Renal cortex interstitium (tissue), 11 donors: ENCODE measurements around the gene DSTYK. TPM values are rescaled to one million over a fixed set of nuclear protein-coding genes. Genes with fewer than 3 reads are reported as not detected.
A peak's percentile ranks its signal among the peaks of the same experiment; 100 is the strongest.

Experiments
- DNase-seq, 11 donors: peaks; one replicate each; pipeline ENCODE4 v3.0.0-alpha.2; 2013; ENCODE audit warnings: low read depth in 9 of 11, low spot score in 4 of 11; ENCODE audit errors: extremely low read depth in 1 of 11
- polyA plus RNA-seq, 3 donors: library from polyadenylated mRNA; unstranded; fragments of 120-200 nt; gene quantifications; one replicate each; pipeline ENCODE4 v1.2.1, GENCODE V29; 2013; ENCODE audit not compliant: insufficient read length in 3 of 3

The DSTYK gene
- polyA plus RNA-seq, 3 donors, result 18.2 to 20.5 (median 19.6) TPM

DNA sequence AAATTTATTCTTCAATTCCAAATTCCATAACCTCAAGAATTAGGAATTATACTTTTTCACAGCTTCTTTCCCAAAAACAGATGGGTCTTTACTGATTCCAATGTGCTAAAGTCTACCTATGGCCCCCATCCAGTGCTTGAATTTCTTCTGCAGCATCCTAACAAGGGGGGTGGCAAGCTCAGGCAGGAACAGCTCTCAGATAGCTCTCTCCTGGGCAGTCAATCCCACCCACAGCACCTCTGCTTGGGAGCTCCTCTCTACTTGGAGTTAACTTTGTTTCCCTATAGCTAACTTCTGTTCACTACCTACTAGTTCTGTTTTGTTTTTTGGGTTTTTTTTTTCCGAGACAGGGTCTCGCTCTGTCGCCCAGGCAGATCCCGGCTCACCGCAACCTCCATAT, 101.8 kb downstream of the DSTYK start:
- no peak for DNase-seq

- no peak for DNase-seq
Observed at GRCh38 chr1:205109269-205109668, 102.2 kb downstream of the DSTYK start.

DNA sequence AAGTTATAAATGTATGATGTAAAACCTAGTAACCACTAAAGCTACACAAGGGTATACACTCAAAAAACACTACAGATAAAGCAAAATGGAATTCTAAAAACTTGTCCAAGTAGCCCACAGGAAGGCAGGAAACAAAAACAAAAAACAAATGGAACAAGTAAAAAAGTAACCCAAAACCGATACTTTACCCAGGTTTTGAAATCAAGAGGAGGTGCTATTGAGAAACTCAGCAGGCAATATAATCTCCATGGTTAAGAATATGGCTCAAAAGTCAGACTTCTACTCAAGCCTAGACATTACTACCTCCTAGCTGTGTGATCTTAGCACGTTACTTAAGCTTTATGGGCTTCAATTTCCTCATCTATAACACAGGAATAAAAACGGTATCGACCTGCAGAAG, 103.0 kb downstream of the DSTYK start:
- DNase-seq, result no peak

- DNase-seq, result no peak
Observed at GRCh38 chr1:205107327-205107726, 104.2 kb downstream of the DSTYK start.

GRCh38 chr1:205102404-205102803, 109.1 kb downstream of the DSTYK start:
- DNase-seq, result no peak

DNA sequence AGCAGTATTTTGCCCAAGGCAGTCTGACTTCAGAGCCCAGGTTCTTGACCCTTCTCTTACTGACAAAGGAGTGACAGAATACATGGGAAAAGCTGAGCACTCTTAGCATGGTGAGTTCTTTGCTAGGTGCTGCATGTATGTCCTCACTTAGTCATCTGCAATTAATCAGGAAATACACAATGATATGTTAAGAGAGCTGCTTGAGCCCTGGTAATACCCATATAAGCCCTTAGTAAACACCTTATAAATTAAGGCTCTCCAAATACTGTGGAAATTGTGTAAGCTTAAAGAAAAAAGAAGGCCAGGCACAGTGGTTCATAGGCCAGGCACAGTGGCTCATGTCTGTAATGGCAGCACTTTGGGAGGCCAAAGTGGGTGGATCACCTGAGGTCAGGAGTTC, 113.3 kb downstream of the DSTYK start:
- DNase-seq, result no peak

GRCh38 chr1:205095422-205095821, 116.1 kb downstream of the DSTYK start:
- peak in 1 of 11 donors; percentile 2 for DNase-seq

Other genes starting within 250 kb of the DSTYK start
- under 1 TPM; 0.59 to 0.76 (median 0.72) TPM for gene CNTN2, start 168.5 kb downstream of the DSTYK start, polyA plus RNA-seq
- gene TMEM81, start 127.2 kb downstream of the DSTYK start, polyA plus RNA-seq, result 1 to 10 TPM; 3.3 to 5.0 (median 4.0) TPM
- gene RBBP5, start 89.7 kb downstream of the DSTYK start, polyA plus RNA-seq, result 10 to 100 TPM; 18.7 to 22.1 (median 20.7) TPM
- gene TMCC2, start 16.2 kb upstream of the DSTYK start, polyA plus RNA-seq, result 1 to 10 TPM; 7.2 to 8.7 (median 7.9) TPM
- 10 to 100 TPM in 1 of 3 donors, 1 to 10 TPM in 2; 8.0 to 14.9 (median 8.6) TPM for gene NUAK2, start 110.0 kb upstream of the DSTYK start, polyA plus RNA-seq
- 1 to 10 TPM; 1.2 to 3.1 (median 2.2) TPM for gene KLHDC8A, start 145.2 kb upstream of the DSTYK start, polyA plus RNA-seq
- 1 to 10 TPM; 2.8 to 3.5 (median 3.3) TPM for gene LEMD1, start 210.4 kb upstream of the DSTYK start, polyA plus RNA-seq
- gene BLACAT1, start 244.3 kb upstream of the DSTYK start, polyA plus RNA-seq, result 1 to 10 TPM; 3.1 to 3.5 (median 3.2) TPM